ENCODE data around the gene PPM1K. TPM values are rescaled to one million over a fixed set of nuclear protein-coding genes. Genes with fewer than 3 reads are reported as not detected.

Gene PPM1K
- polyA plus RNA-seq, 2 of the 4 experiments (the other 2 are of a cell fraction) = 0.85 to 2.4 TPM

DNA sequence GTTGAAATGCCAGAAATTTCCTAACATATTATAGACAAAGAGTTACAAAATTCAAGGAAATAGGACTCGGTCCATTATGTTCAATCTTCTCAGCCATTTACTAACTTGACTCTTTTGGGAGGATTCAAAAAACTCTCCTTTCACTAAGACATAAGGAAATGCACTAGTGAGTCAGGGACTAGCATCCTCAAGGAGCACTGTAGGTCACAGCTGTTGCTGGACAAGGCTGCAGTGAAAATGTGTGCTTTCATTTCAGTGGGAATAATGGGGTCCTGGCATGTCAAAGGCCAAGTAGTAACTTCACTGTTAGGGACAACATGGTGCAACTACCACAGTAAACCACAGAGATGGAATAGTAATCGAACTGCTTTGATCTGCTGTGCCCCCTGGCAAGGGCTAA, 69.0 kb downstream of the PPM1K start:
- WGBS (ENCODE audit: missing lambda C conversion rate) = 60% methylated on average over 2 of the region's 2 CpGs
- TF ChIP-seq PHF8 (IDR thresholded peaks at IDR 0.05; ENCODE audit: borderline replicate concordance, low read depth) (no peak), RNF2 (IDR thresholded peaks at IDR 0.05; ENCODE audit: borderline replicate concordance, low read depth) (no peak), BHLHE40 (IDR thresholded peaks at IDR 0.05; ENCODE audit: low read depth, low read length) (no peak), ESRRA (IDR thresholded peaks at IDR 0.05; ENCODE audit: borderline replicate concordance, low read length) (no peak)
- TF ChIP-seq, protein P1, sequence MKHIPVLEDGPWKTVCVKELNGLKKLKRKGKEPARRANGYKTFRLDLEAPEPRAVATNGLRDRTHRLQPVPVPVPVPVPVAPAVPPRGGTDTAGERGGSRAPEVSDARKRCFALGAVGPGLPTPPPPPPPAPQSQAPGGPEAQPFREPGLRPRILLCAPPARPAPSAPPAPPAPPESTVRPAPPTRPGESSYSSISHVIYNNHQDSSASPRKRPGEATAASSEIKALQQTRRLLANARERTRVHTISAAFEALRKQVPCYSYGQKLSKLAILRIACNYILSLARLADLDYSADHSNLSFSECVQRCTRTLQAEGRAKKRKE (CRISPR knock-in tag; IDR thresholded peaks at IDR 0.05; ENCODE audit: low read depth) = no peak
- Histone ChIP-seq H3K4me2 (no peak overlapping the region), H3K27ac (no peak overlapping the region), H3K4me3 (no peak overlapping the region), H3K4me1 (peaks cover 5% of the 10 kb centered on the region; the same call in 2 of the 3 replicates), H3K9me3 (no peaks in the 10 kb centered on the region)
- ChIA-PET CTCF (interaction anchor here (1.0 to 13.6 kb wide), 4 partner anchors 161 to 303 kb away, joined by 3 to 182 read pairs (median 7); partner anchors contain the start of gene PYURF), POLR2A (no interaction called here)
- DNase-seq (ENCODE audit: low read depth in 1 of 2, low spot score in 1 of 2) = no peak
- FAIRE-seq = no peak
- ATAC-seq = no peak

DNA sequence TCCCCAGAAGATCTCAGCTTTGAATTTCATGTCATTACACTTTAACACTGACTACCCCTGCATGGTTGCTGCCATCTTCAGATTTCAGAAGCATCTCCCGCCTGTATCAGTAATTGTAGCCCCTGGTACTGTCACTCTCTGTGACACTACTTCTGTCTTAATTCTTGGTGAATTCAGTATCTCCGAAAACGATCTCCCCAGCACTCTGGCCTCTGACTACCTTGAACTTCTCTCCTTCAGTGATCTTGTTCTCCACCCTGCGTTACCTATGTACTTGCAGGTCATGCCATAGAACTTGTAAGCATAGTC, 72.2 kb downstream of the PPM1K start:
- POLR2A ChIA-PET = interaction anchor here (1.0 kb wide), 1 partner anchor 179 kb away, joined by 5 read pairs; no protein-coding TSS in a partner anchor
- TF ChIP-seq ZC3H11A (IDR thresholded peaks at IDR 0.05) = no peak
- TF ChIP-seq RARB (CRISPR knock-in tag; IDR thresholded peaks at IDR 0.05) = no peak
- TF ChIP-seq CHD2 (IDR thresholded peaks at IDR 0.05; ENCODE audit: low read length, partially characterized antibody) = no peak
- no peak for TF ChIP-seq RFX5 (IDR thresholded peaks at IDR 0.05)
- no peak for TF ChIP-seq FOXS1 (CRISPR knock-in tag; IDR thresholded peaks at IDR 0.05)
- no peak for TF ChIP-seq KDM5A (IDR thresholded peaks at IDR 0.05)
- ATAC-seq (peak in 1 of 2 experiments; percentile 48; a peak in 3 of 6 replicates), FAIRE-seq (no peak), DNase-seq (ENCODE audit: low read depth in 1 of 2, low spot score in 1 of 2) (no peak)
- Histone ChIP-seq H3K9me3 (no peaks in the 10 kb centered on the region), H3K4me2 (no peak overlapping the region), H3K4me1 (peaks cover 5% of the 10 kb centered on the region; the same call in 2 of the 3 replicates), H3K4me3 (no peak overlapping the region), H3K27ac (no peak overlapping the region)
- CTCF ChIA-PET = interaction anchor here (0.7 to 13.6 kb wide), 42 partner anchors 10 to 1796 kb away, joined by 3 to 182 read pairs (median 4); partner anchors contain the start of genes HERC5 and PYURF
- WGBS (ENCODE audit: missing lambda C conversion rate) = 26% methylated on average over 4 of the region's 4 CpGs

DNA sequence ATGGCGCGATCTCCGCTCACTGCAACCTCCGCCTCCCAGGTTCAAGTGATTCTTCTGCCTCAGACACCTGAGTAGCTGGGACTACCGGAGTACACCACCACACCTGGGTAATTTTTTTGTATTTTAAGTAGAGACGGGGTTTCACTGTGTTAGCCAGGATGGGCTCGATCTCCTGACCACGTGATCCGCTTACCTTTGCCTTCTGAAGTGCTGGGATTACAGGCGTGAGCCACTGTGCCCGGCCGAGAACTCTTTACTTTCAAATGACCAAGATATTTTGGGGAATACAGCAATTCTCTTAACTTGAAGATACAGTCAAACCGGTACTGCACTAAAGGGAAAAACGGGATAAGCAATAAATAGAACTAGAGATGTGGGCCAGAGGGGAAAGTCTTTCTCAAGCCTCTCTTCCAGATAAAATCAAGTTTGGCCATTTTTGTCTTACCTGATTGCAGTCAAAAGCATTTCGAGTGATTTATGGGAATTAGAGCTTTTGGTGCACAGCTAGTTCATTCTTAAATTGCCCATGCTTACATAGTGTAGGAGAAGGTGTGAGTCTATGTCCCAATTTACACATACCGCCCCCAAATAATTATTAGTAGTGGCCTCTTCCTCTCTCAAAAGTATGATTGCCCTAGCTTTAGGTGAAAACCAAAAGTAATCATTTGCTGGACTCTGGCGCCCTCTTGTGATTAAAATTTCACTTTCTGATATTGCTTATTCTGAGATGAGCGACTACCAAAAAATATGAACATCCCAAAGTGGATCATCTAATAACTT, 72.7 kb downstream of the PPM1K start:
- CTCF ChIA-PET = interaction anchor here (0.6 to 13.6 kb wide), 46 partner anchors 9 to 1795 kb away, joined by 3 to 182 read pairs (median 4); partner anchors contain the start of genes HERC5 and PYURF
- TF ChIP-seq ZC3H11A (IDR thresholded peaks at IDR 0.05) (no peak), TFCP2L1 (CRISPR knock-in tag; IDR thresholded peaks at IDR 0.05) (no peak), HES2 (IDR thresholded peaks at IDR 0.05) (no peak), HDAC2 (IDR thresholded peaks at IDR 0.05) (no peak), MYC (IDR thresholded peaks at IDR 0.05; ENCODE audit: borderline replicate concordance, low read length) (no peak), EP300 (IDR thresholded peaks at IDR 0.05) (no peak), CTCF (IDR thresholded peaks at IDR 0.05) (peak; percentile 82), SMC3 (IDR thresholded peaks at IDR 0.05) (peak; percentile 92), HOXB13 (CRISPR knock-in tag; IDR thresholded peaks at IDR 0.05; ENCODE audit: low read depth) (no peak), ESRRA (IDR thresholded peaks at IDR 0.05; ENCODE audit: borderline replicate concordance, low read length) (no peak), HOXA7 (CRISPR knock-in tag; IDR thresholded peaks at IDR 0.05) (no peak), RAD21 (conservative IDR thresholded peaks at IDR 0.05 in 1 of 2, IDR thresholded peaks at IDR 0.05 in 1 of 2) (peak; percentile 94 to 95)
- H3K9me3 ChIP-seq = no peaks in the 10 kb centered on the region
- peak overlapping the region; percentile 56; the same call in 2 of the 3 replicates for H3K4me2 ChIP-seq
- H3K27ac ChIP-seq = peak overlapping the region; percentile 58 to 71
- peak; percentile 73 to 89; a peak in 4 of 6 replicates for ATAC-seq
- POLR2A ChIA-PET = interaction anchor here (1.0 kb wide), 1 partner anchor 178 kb away, joined by 5 read pairs; no protein-coding TSS in a partner anchor
- FAIRE-seq = no peak
- H3K4me3 ChIP-seq = no peak overlapping the region
- peaks cover 5% of the 10 kb centered on the region; the same call in 2 of the 3 replicates for H3K4me1 ChIP-seq
- DNase-seq (ENCODE audit: low read depth in 1 of 2, low spot score in 1 of 2) = peak in 1 of 2 experiments; percentile 42
- WGBS (ENCODE audit: missing lambda C conversion rate) = 51% methylated on average over 18 of the region's 18 CpGs
